H1 (cell line): Measurements from ENCODE around the gene DCXR. TPM values are rescaled to one million over a fixed set of nuclear protein-coding genes. Genes with fewer than 3 reads are reported as not detected.
A peak's percentile ranks its signal among the peaks of the same experiment; 100 is the strongest.

Experiments used
- CTCF ChIA-PET: fragments of 300-600 bp; sonication (Branson Sonifier 250); formaldehyde crosslinking; loops from one replicate; lab custom pipeline; 2021; ENCODE audit not compliant: partially characterized antibody; lab: Charles Lee
- POLR2A ChIA-PET: fragments of 300-600 bp; sonication (Branson Sonifier 250); formaldehyde crosslinking; loops from one replicate; lab custom pipeline; 2021; ENCODE audit warnings: inconsistent platforms; ENCODE audit not compliant: partially characterized antibody; lab: Charles Lee
- DNase-seq, 2 experiments: peaks; one replicate each; pipeline versions ENCODE4 v3.0.0 to v3.0.0-alpha.2; 2010 to 2022; ENCODE audit warnings: low spot score in 2 of 2, low read depth in 1 of 2, mixed read lengths in 1 of 2
- FAIRE-seq: peaks from 2 replicates; lab custom pipeline; 2011; peaks lifted over from hg19 to GRCh38; lab: Jason Lieb, UNC
- H2AFZ ChIP-seq: 2 replicates; pipeline ENCODE4 v1.8.1; 2012; ENCODE audit warnings: low read length, inconsistent platforms
- H2AK5ac ChIP-seq: 2 replicates; pipeline ENCODE4 v1.6.1; 2013; ENCODE audit warnings: low read depth, low read length
- H2BK120ac ChIP-seq: replicated peaks from 2 replicates; pipeline ENCODE3; 2013; ENCODE audit warnings: low read depth, low read length, inconsistent platforms
- H2BK12ac ChIP-seq: 2 replicates; pipeline ENCODE4 v1.6.1; 2013; ENCODE audit warnings: low read depth, low read length
- H2BK15ac ChIP-seq: 2 replicates; pipeline ENCODE4 v1.6.1; 2013; ENCODE audit warnings: low read length
- H2BK20ac ChIP-seq: 2 replicates; pipeline ENCODE4 v1.6.1; 2013; ENCODE audit warnings: low read length
- H2BK5ac ChIP-seq: 2 replicates; pipeline ENCODE4 v1.6.1; 2013; ENCODE audit warnings: low read depth, low read length
- H3K14ac ChIP-seq: 2 replicates; pipeline ENCODE4 v1.6.1; 2013; ENCODE audit warnings: inconsistent platforms; ENCODE audit not compliant: insufficient read length
- H3K18ac ChIP-seq: 2 replicates; pipeline ENCODE4 v1.6.1; 2013; ENCODE audit warnings: low read length; ENCODE audit errors: extremely low read depth
- H3K23ac ChIP-seq: 2 replicates; pipeline ENCODE4 v1.6.1; 2013; ENCODE audit warnings: inconsistent platforms; ENCODE audit not compliant: insufficient read length
- H3K23me2 ChIP-seq: 2 replicates; pipeline ENCODE4 v1.6.1; 2013; ENCODE audit warnings: low read depth, low read length
- H3K27ac ChIP-seq: 2 replicates; pipeline ENCODE4 v1.6.1; 2011; ENCODE audit warnings: low read depth, low read length, inconsistent platforms
- H3K27me3 ChIP-seq, 4 experiments: replicated peaks in 1 of 4; 1 replicate in 1 of 4; 2 replicates in 3 of 4; pipeline versions ENCODE4 v1.6.1 to v1.8.1; 2011 to 2013; ENCODE audit warnings: low read length in 3 of 4, mild to moderate bottlenecking in 3 of 4, inconsistent platforms in 2 of 4, mixed read lengths in 2 of 4, moderate library complexity in 1 of 4; ENCODE audit not compliant: control insufficient read depth in 3 of 4, insufficient read depth in 3 of 4; ENCODE audit errors: extremely low read depth in 1 of 4
- H3K36me3 ChIP-seq, 4 experiments: 2 replicates each; pipeline versions ENCODE4 v1.6.1 to v1.8.1; 2011 to 2013; ENCODE audit warnings: mild to moderate bottlenecking in 4 of 4, low read length in 3 of 4, moderate library complexity in 2 of 4, control low read depth in 1 of 4, inconsistent platforms in 1 of 4; ENCODE audit not compliant: insufficient read depth in 4 of 4, control insufficient read depth in 2 of 4
- H3K4ac ChIP-seq: replicated peaks from 2 replicates; pipeline ENCODE3; 2013; ENCODE audit warnings: low read length, low read depth, mixed read lengths, inconsistent platforms; ENCODE audit not compliant: insufficient read length
- H3K4me1 ChIP-seq, 4 experiments: replicated peaks in 1 of 4; 1 replicate in 1 of 4; 2 replicates in 3 of 4; pipeline versions ENCODE4 v1.6.1 to v1.8.1; 2011 to 2013; ENCODE audit warnings: low read length in 3 of 4, inconsistent platforms in 2 of 4, mixed read lengths in 1 of 4; ENCODE audit not compliant: insufficient read depth in 4 of 4, control insufficient read depth in 3 of 4
- H3K4me2 ChIP-seq, 2 experiments: 2 replicates each; pipeline versions ENCODE4 v1.6.1 to v1.8.1; 2011 to 2013; ENCODE audit warnings: low read depth in 2 of 2, low read length in 2 of 2, control low read depth in 1 of 2, inconsistent platforms in 1 of 2, mild to moderate bottlenecking in 1 of 2; ENCODE audit not compliant: insufficient read depth in 1 of 2
- H3K4me3 ChIP-seq, 4 experiments: fragments of 200-600, 300-600 bp in 1 of 4; sonication (generic), shearing (Covaris generic), sonication (Bioruptor Twin) in 1 of 4; 2 replicates each; pipeline versions ENCODE4 v1.5.1 to v1.8.1; 2011 to 2016; ENCODE audit warnings: low read length in 4 of 4, low read depth in 3 of 4, control low read depth in 2 of 4, inconsistent platforms in 2 of 4, mild to moderate bottlenecking in 2 of 4, mixed read lengths in 1 of 4, moderate library complexity in 1 of 4; ENCODE audit not compliant: insufficient read depth in 2 of 4; ENCODE audit errors: extremely low read depth in 1 of 4
- H3K56ac ChIP-seq: replicated peaks from 2 replicates; pipeline ENCODE3; 2013; ENCODE audit warnings: low read depth, mild to moderate bottlenecking, mixed read lengths, low read length, inconsistent platforms; ENCODE audit not compliant: insufficient read length
- H3K79me1 ChIP-seq: 2 replicates; pipeline ENCODE4 v1.6.1; 2013; ENCODE audit warnings: low read depth, low read length, control low read depth
- H3K79me2 ChIP-seq, 2 experiments: 2 replicates each; pipeline versions ENCODE4 v1.6.1 to v1.8.1; 2012 to 2013; ENCODE audit warnings: low read length in 2 of 2, mild to moderate bottlenecking in 2 of 2, inconsistent platforms in 1 of 2; ENCODE audit not compliant: insufficient read depth in 2 of 2, control insufficient read depth in 1 of 2
- H3K9ac ChIP-seq, 4 experiments: replicated peaks in 1 of 4; 1 replicate in 1 of 4; 2 replicates in 3 of 4; pipeline versions ENCODE4 v1.6.1 to v1.8.1; 2011 to 2013; ENCODE audit warnings: low read depth in 3 of 4, low read length in 3 of 4, control low read depth in 2 of 4, mild to moderate bottlenecking in 2 of 4, moderate library complexity in 2 of 4, inconsistent platforms in 1 of 4; ENCODE audit errors: extremely low read depth in 1 of 4
- H3K9me3 ChIP-seq, 2 experiments: 2 replicates each; pipeline versions ENCODE4 v1.6.1 to v1.8.1; 2012 to 2013; ENCODE audit warnings: mild to moderate bottlenecking in 2 of 2, moderate library complexity in 2 of 2, control low read depth in 1 of 2, inconsistent platforms in 1 of 2, low read depth in 1 of 2, low read length in 1 of 2, mixed read lengths in 1 of 2; ENCODE audit not compliant: insufficient read depth in 2 of 2
- H4K20me1 ChIP-seq, 2 experiments: replicated peaks in 1 of 2; 2 replicates each; pipeline versions ENCODE3 to v1.8.1; 2011 to 2013; ENCODE audit warnings: inconsistent platforms in 2 of 2, low read length in 2 of 2, mild to moderate bottlenecking in 1 of 2; ENCODE audit not compliant: insufficient read depth in 2 of 2, control insufficient read depth in 1 of 2
- H4K5ac ChIP-seq: 2 replicates; pipeline ENCODE4 v1.6.1; 2013; ENCODE audit warnings: low read length, low read depth, mixed read lengths, inconsistent platforms; ENCODE audit not compliant: insufficient read length
- H4K8ac ChIP-seq: 2 replicates; pipeline ENCODE4 v1.8.0; 2013; ENCODE audit warnings: mild to moderate bottlenecking, moderate library complexity, low read length, inconsistent platforms; ENCODE audit not compliant: insufficient read depth; ENCODE audit errors: extremely low read depth
- H4K91ac ChIP-seq: replicated peaks from 2 replicates; pipeline ENCODE3; 2013; ENCODE audit warnings: low read length, mixed read lengths, inconsistent platforms; ENCODE audit not compliant: insufficient read length
- KDM5A ChIP-seq: fragments of 200-600 bp; IDR thresholded peaks from 2 replicates; pipeline ENCODE4 v1.7.1; 2012; ENCODE audit warnings: mild to moderate bottlenecking, low read length, inconsistent platforms, mixed read lengths
- NANOG ChIP-seq: IDR thresholded peaks from 2 replicates; pipeline ENCODE4 v1.6.1; 2011; ENCODE audit warnings: low read length, low read depth, mild to moderate bottlenecking, inconsistent platforms; ENCODE audit not compliant: insufficient read depth, poor library complexity, severe bottlenecking
- POLR2A ChIP-seq, 2 experiments: IDR thresholded peaks; 1 replicate in 1 of 2; 2 replicates in 1 of 2; pipeline ENCODE4 v1.6.1; 2011; ENCODE audit warnings: low read depth in 2 of 2, low read length in 2 of 2, mild to moderate bottlenecking in 2 of 2; ENCODE audit errors: control extremely low read depth in 1 of 2
- SAP30 ChIP-seq: fragments of 300-600 bp; sonication (generic); IDR thresholded peaks from 2 replicates; pipeline ENCODE4 v1.7.1; 2012; ENCODE audit warnings: low read length, moderate library complexity, mild to moderate bottlenecking, inconsistent platforms; ENCODE audit not compliant: insufficient read depth, insufficient replicate concordance
- SIN3A ChIP-seq, 2 experiments: IDR thresholded peaks in 1 of 2; conservative IDR thresholded peaks in 1 of 2; 2 replicates each; pipeline ENCODE4 v1.6.1; 2011 to 2012; ENCODE audit warnings: low read length in 2 of 2, improper control_type of control experiment in 1 of 2, low read depth in 1 of 2, mild to moderate bottlenecking in 1 of 2
- SP4 ChIP-seq: IDR thresholded peaks from 2 replicates; pipeline ENCODE4 v1.6.1; 2012; ENCODE audit warnings: low read length, inconsistent platforms
- USF2 ChIP-seq: IDR thresholded peaks from 2 replicates; pipeline ENCODE4 v1.6.1; 2011; ENCODE audit warnings: low read length, improper control_type of control experiment
- WGBS, 2 experiments: shearing (Covaris generic) in 1 of 2; methylation state at CpG; one replicate each; pipeline versions ENCODE4 v1.1.6 to v1.1.7; 2013 to 2015; ENCODE audit warnings: low lambda C conversion rate in 2 of 2, mixed read lengths in 2 of 2, inconsistent platforms in 1 of 2, low coverage in 1 of 2, missing lambda C conversion rate in 1 of 2; ENCODE audit not compliant: insufficient replicate concordance in 2 of 2, insufficient coverage in 1 of 2, insufficient read length in 1 of 2; ENCODE audit errors: extremely low coverage in 1 of 2, missing lambda C conversion rate in 1 of 2; 5-methylcytosine and 5-hydroxymethylcytosine counted together
- polyA plus RNA-seq, 7 experiments: library from polyadenylated mRNA; depleted of rRNA in 3 of 7; stranded (reverse) in 5 of 7; unstranded in 2 of 7; fragments of >200 nt in 5 of 7; fragments of 200-250 nt in 2 of 7; gene quantifications; 1 replicate in 5 of 7; 2 replicates in 1 of 7; 4 replicates in 1 of 7; pipeline versions ENCODE4 v1.2.1 to v1.2.3, GENCODE V29; 2011 to 2013; ENCODE audit warnings: missing spikeins in 2 of 7, mixed read lengths in 2 of 7
- total RNA-seq: library from RNA; stranded (reverse); fragmentation: NEBNext Ultra II Directional; extraction: Animal tissue kit (Norgen Biotek cat#: 25700); gene quantifications from 2 replicates; pipeline ENCODE4 v1.2.1, GENCODE V29; 2021

DCXR gene
- total and polyA plus RNA-seq, 2 of the 8 experiments (the other 6 are each of a cell fraction or from before 2014, with no cell fraction given), result 96.3 to 212 TPM

- Histone ChIP-seq H3K27ac (no peak overlapping the region; the same call in 1 of the 2 replicates), H2BK20ac (no peak overlapping the region), H3K79me1 (no peaks in the 10 kb centered on the region; the same call in 1 of the 2 replicates), H4K5ac (no peak overlapping the region), H3K23ac (no peak overlapping the region), H3K4ac (no peak overlapping the region), H3K36me3 (no peaks in the 10 kb centered on the region; a peak in 2 of 8 replicates), H4K91ac (no peak overlapping the region), H3K27me3 (no peaks in the 10 kb centered on the region), H2BK5ac (no peak overlapping the region), H2AK5ac (no peak overlapping the region), H2BK15ac (no peak overlapping the region), H4K8ac (0 out of 2 replicates have a peak overlapping the region, but pooled peaks have one; percentile 2), H3K79me2 (no peaks in the 10 kb centered on the region), H4K20me1 (peaks cover 3 to 10% of the 10 kb centered on the region in 2 experiments), H3K23me2 (no peaks in the 10 kb centered on the region), H3K56ac (no peak overlapping the region), H3K18ac (no peak overlapping the region), H3K4me3 (no peak overlapping the region), H2BK120ac (no peak overlapping the region), H2AFZ (no peak overlapping the region), H3K9me3 (no peaks in the 10 kb centered on the region), H2BK12ac (no peak overlapping the region), H3K9ac (no peak overlapping the region), H3K14ac (no peak overlapping the region), H3K4me2 (no peak overlapping the region), H3K4me1 (no peaks in the 10 kb centered on the region; a peak in 1 of 7 replicates)
- TF ChIP-seq POLR2A (IDR thresholded peaks at IDR 0.05; ENCODE audit: control extremely low read depth in 1 of 2, low read depth in 2 of 2, low read length in 2 of 2) (no peak), NANOG (no peak), KDM5A (no peak), SAP30 (no peak), SIN3A (conservative IDR thresholded peaks at IDR 0.05 in 1 of 2, IDR thresholded peaks at IDR 0.05 in 1 of 2; ENCODE audit: low read depth in 1 of 2, low read length in 2 of 2) (no peak), SP4 (no peak), USF2 (no peak)
- FAIRE-seq (no peak), DNase-seq (no peak)
- POLR2A ChIA-PET, result interaction anchor here (0.5 to 0.9 kb wide), 3 partner anchors 23 to 74 kb away, joined by 3 read pairs; no protein-coding TSS in a partner anchor
- WGBS, 2 experiments, result 93% methylated on average over 11 of the region's 23 CpGs; no CpG with 5 or more reads in 1 of the 2 experiments
- CTCF ChIA-PET, result interaction anchor here (0.8 to 1.9 kb wide), 3 partner anchors 89 to 145 kb away, joined by 3 to 6 read pairs (median 5); no protein-coding TSS in a partner anchor
These were observed 23.1 kb downstream of the DCXR start for GRCh38 chr17:82014432-82014831.
